Thoracic aorta (tissue), 2 donors: ENCODE data around the gene SMIM20. TPM values are rescaled to one million over a fixed set of nuclear protein-coding genes. Genes with fewer than 3 reads are reported as not detected.

Source experiments
- ATAC-seq: fragments of 150-250 bp; one replicate; pipeline ENCODE4 v1.8.0; 2017; ENCODE audit warnings: low read depth; ENCODE audit not compliant: insufficient number of reproducible peaks, low FRiP score
- DNase-seq: peaks from one replicate; pipeline ENCODE4 v3.0.0-alpha.2; 2020; ENCODE audit warnings: low spot score
- H3K27ac ChIP-seq, 2 donors: fragments of 200-600 bp; sonication (generic); 1 replicate in 1 of 2; 2 replicates in 1 of 2; pipeline ENCODE4 v1.5.1; 2016; ENCODE audit warnings: mild to moderate bottlenecking in 2 of 2, moderate library complexity in 2 of 2
- H3K27me3 ChIP-seq: fragments of 200-600 bp; sonication (generic); replicated peaks from 2 replicates; pipeline ENCODE4 v1.6.0; 2016; ENCODE audit warnings: mild to moderate bottlenecking; ENCODE audit not compliant: insufficient read depth
- H3K36me3 ChIP-seq: fragments of 200-600 bp; sonication (generic); one replicate; pipeline ENCODE4 v1.5.1; 2016
- H3K4me1 ChIP-seq, 2 donors: fragments of 200-600 bp; sonication (generic); 1 replicate in 1 of 2; 2 replicates in 1 of 2; pipeline versions ENCODE4 v1.5.1 to v1.6.0; 2016; ENCODE audit warnings: low read depth in 2 of 2, mild to moderate bottlenecking in 1 of 2; ENCODE audit not compliant: control insufficient read depth in 1 of 2
- H3K4me3 ChIP-seq: fragments of 200-600 bp; sonication (generic); 2 replicates; pipeline ENCODE4 v1.5.1; 2016; ENCODE audit warnings: mild to moderate bottlenecking
- H3K9me3 ChIP-seq: fragments of 200-600 bp; sonication (generic); 2 replicates; pipeline ENCODE4 v1.5.1; 2016
- total RNA-seq, 2 donors: library from RNA; depleted of rRNA; stranded (reverse); fragments of >200 nt; gene quantifications; one replicate each; pipeline versions ENCODE4 v1.1.0 to v1.2.3, GENCODE V29; 2016
- TF ChIP-seq, protein P1 (sequence below): fragments of 200-600 bp; sonication (generic); IDR thresholded peaks from one replicate; pipeline ENCODE4 v1.5.1; 2019; ENCODE audit warnings: antibody characterized with exemption

SMIM20 gene
- total RNA-seq, 2 donors from 2014 or later: 20.1 to 21.3 TPM

GRCh38 chr4:25879091-25879584, 34.9 kb upstream of the SMIM20 start:
- no peak for ATAC-seq
- Histone ChIP-seq H3K36me3 (no peaks in the 10 kb centered on the region), H3K27me3 (no peaks in the 10 kb centered on the region), H3K4me3 (no peak overlapping the region), H3K9me3 (no peaks in the 10 kb centered on the region), H3K4me1 (no peaks in the 10 kb centered on the region), H3K27ac (no peak overlapping the region)
- no peak for DNase-seq
- TF ChIP-seq, protein P1, sequence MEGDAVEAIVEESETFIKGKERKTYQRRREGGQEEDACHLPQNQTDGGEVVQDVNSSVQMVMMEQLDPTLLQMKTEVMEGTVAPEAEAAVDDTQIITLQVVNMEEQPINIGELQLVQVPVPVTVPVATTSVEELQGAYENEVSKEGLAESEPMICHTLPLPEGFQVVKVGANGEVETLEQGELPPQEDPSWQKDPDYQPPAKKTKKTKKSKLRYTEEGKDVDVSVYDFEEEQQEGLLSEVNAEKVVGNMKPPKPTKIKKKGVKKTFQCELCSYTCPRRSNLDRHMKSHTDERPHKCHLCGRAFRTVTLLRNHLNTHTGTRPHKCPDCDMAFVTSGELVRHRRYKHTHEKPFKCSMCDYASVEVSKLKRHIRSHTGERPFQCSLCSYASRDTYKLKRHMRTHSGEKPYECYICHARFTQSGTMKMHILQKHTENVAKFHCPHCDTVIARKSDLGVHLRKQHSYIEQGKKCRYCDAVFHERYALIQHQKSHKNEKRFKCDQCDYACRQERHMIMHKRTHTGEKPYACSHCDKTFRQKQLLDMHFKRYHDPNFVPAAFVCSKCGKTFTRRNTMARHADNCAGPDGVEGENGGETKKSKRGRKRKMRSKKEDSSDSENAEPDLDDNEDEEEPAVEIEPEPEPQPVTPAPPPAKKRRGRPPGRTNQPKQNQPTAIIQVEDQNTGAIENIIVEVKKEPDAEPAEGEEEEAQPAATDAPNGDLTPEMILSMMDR: no peak

DNA sequence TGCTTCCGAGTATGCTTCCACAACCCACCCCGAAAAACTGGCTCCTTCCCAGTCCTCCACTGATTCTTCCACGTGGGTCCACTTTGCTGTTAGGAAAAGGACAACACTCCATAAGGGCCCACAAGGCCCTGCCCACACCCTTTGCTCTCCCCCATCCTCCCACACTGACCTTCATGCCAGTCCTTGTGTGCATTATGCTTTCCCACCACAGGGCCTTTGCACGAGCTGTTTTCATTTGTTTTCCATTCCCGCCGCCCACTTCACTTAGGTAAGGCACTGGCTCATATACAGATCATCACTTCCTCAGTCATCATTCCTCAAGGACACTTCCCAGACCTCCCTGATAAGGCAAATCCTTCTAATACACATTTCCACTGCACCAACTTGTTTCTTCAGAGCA, 34.4 kb upstream of the SMIM20 start:
- no peaks in the 10 kb centered on the region for H3K27me3 ChIP-seq
- ATAC-seq: no peak
- TF ChIP-seq, protein P1: no peak
- no peaks in the 10 kb centered on the region for H3K36me3 ChIP-seq
- DNase-seq: no peak
- no peaks in the 10 kb centered on the region for H3K4me1 ChIP-seq
- H3K4me3 ChIP-seq: no peak overlapping the region
- H3K9me3 ChIP-seq: no peaks in the 10 kb centered on the region
- H3K27ac ChIP-seq: no peak overlapping the region

DNA sequence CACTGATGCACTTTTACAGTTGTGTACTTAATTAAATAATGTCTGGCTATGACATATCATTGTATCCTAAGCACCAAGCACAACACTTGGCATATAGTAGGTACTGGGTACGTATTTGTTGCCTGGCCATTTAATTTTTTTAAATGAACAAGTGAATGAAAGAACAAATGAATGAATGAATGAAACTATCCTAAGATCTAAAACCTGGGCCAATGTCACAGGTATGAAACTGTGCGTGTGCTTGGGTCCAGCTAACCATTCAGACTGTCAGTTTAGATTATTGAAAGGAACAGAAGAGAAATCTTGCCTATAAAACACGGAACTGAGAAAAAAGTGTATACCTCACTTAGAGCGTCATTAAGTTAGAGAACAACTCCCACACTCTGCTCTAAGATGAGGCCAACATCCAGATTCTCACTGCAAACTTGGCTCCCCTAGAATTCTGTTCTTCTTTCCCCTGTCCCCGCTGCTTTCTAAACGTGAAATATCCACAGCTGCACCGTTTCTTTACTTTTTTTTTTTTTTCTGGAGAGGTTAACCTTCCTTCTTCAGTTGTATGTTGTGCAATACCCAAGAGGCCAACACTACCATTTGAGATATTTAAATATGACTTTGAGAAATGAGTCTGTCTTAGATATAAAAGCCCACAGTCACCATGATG, 33.9 kb upstream of the SMIM20 start:
- no peak for ATAC-seq
- TF ChIP-seq, protein P1: no peak
- H3K36me3 ChIP-seq: no peaks in the 10 kb centered on the region
- H3K27me3 ChIP-seq: no peaks in the 10 kb centered on the region
- no peak overlapping the region for H3K27ac ChIP-seq
- no peaks in the 10 kb centered on the region for H3K9me3 ChIP-seq
- DNase-seq: no peak
- H3K4me1 ChIP-seq: no peaks in the 10 kb centered on the region
- no peak overlapping the region for H3K4me3 ChIP-seq

GRCh38 chr4:25881193-25881592, 32.8 kb upstream of the SMIM20 start:
- TF ChIP-seq, protein P1: no peak
- Histone ChIP-seq H3K36me3 (no peaks in the 10 kb centered on the region), H3K27ac (no peak overlapping the region), H3K27me3 (no peaks in the 10 kb centered on the region), H3K9me3 (no peaks in the 10 kb centered on the region), H3K4me1 (no peaks in the 10 kb centered on the region), H3K4me3 (no peak overlapping the region)
- ATAC-seq (no peak), DNase-seq (no peak)

DNA sequence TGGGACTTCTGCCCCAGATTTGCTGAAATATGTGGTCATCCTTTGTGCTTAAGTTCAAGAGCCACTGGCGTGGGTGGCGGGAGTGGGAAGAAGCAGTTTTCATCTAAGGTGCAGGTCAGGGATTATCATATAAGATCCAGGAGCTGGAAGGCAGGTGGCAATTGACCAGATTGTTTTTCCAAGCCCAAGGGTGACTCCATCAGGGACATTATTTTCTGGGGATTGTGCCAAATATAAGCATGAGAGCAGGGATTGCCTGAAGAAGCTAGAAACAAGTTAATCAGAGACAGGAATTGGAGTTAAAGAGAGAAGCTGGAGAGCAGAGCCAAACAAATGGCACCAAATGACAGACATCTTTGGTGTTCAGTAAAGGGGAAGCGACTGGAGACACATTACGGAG, 31.8 kb upstream of the SMIM20 start:
- Histone ChIP-seq H3K4me1 (no peaks in the 10 kb centered on the region), H3K27ac (no peak overlapping the region), H3K4me3 (no peak overlapping the region), H3K9me3 (no peaks in the 10 kb centered on the region), H3K36me3 (no peaks in the 10 kb centered on the region), H3K27me3 (no peaks in the 10 kb centered on the region)
- TF ChIP-seq, protein P1: no peak
- DNase-seq (no peak), ATAC-seq (no peak)
